ENCODE measurements around the gene IRF2BP1.

IRF2BP1 gene

GRCh38 chr19:45860359-45861259, 25.3 kb downstream of the IRF2BP1 start:
- DNase-seq (ENCODE audit: low spot score), result no peak

- no peak for DNase-seq (ENCODE audit: low spot score)
Measured at GRCh38 chr19:45854167-45854778, 31.7 kb downstream of the IRF2BP1 start.

GRCh38 chr19:45852983-45853382, 33.0 kb downstream of the IRF2BP1 start:
- no peak for DNase-seq (ENCODE audit: low spot score)

GRCh38 chr19:45852145-45852750, 33.7 kb downstream of the IRF2BP1 start:
- no peak for DNase-seq (ENCODE audit: low spot score)

- no peak for DNase-seq (ENCODE audit: low spot score)
Measured at GRCh38 chr19:45848922-45849321, 37.0 kb downstream of the IRF2BP1 start.

- DNase-seq (ENCODE audit: low spot score), result no peak
Measured at GRCh38 chr19:45847663-45848062, 38.3 kb downstream of the IRF2BP1 start.

- no peak for DNase-seq (ENCODE audit: low spot score)
Measured at GRCh38 chr19:45842198-45842597, 43.7 kb downstream of the IRF2BP1 start.

- DNase-seq (ENCODE audit: low spot score), result no peak
Measured at GRCh38 chr19:45834970-45835369, 51.0 kb downstream of the IRF2BP1 start.

All from activated CD4-positive, alpha-beta T cell treated with anti-CD3 and anti-CD28 coated beads, Interleukin-2, Interleukin-4, amounts not matched to agents 100 ng/mL and 50 ng/mL, durations not matched to agents 16 hours and 8 hours (primary cell).